ENCODE results near the gene LGALSL.

LGALSL gene

DNA sequence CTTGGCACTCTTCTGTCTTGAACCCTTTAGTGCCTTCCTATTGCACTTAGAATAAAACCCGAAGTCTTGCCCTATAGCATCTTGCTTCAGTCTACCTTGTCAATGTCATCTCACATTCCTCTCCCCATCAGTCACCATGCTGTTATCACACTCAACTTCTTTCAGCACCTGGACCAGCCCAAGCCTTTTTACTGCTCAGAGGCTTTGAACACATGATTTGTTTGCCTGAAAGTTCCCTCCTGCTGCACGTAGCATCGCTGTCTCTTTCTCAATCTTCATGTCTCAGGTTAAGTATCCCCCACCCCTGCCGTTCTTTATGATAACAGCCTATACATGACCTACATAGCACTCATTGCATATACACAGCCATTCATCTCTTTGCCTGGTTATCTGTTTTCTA, 41.3 kb upstream of the LGALSL start:
- H3K27ac ChIP-seq (ENCODE audit: low read length) = no peak overlapping the region
- H3F3A ChIP-seq (ENCODE audit: insufficient read depth, low read length) = no peaks in the 10 kb centered on the region
- no peaks in the 10 kb centered on the region for H4K20me1 ChIP-seq (ENCODE audit: insufficient read depth, low read length)
- no peaks in the 10 kb centered on the region for H3K36me3 ChIP-seq (replicated peaks; ENCODE audit: insufficient read depth, low read length)
- no peak overlapping the region for H2AFZ ChIP-seq (ENCODE audit: low read length)
- H3K4me3 ChIP-seq (ENCODE audit: low read length) = no peak overlapping the region
- TF ChIP-seq EZH2phosphoT487 (IDR thresholded peaks at IDR 0.05; ENCODE audit: low read length) = no peak
- TF ChIP-seq, protein P1, sequence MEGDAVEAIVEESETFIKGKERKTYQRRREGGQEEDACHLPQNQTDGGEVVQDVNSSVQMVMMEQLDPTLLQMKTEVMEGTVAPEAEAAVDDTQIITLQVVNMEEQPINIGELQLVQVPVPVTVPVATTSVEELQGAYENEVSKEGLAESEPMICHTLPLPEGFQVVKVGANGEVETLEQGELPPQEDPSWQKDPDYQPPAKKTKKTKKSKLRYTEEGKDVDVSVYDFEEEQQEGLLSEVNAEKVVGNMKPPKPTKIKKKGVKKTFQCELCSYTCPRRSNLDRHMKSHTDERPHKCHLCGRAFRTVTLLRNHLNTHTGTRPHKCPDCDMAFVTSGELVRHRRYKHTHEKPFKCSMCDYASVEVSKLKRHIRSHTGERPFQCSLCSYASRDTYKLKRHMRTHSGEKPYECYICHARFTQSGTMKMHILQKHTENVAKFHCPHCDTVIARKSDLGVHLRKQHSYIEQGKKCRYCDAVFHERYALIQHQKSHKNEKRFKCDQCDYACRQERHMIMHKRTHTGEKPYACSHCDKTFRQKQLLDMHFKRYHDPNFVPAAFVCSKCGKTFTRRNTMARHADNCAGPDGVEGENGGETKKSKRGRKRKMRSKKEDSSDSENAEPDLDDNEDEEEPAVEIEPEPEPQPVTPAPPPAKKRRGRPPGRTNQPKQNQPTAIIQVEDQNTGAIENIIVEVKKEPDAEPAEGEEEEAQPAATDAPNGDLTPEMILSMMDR (IDR thresholded peaks at IDR 0.05; ENCODE audit: low read length) = no peak
- no peak for TF ChIP-seq EZH2 (optimal IDR thresholded peaks at IDR 0.05; ENCODE audit: low read depth, low read length)
- H3K9me2 ChIP-seq (replicated peaks; ENCODE audit: insufficient read depth, low read length) = no peaks in the 10 kb centered on the region
- H3K9ac ChIP-seq (ENCODE audit: low read length) = no peak overlapping the region
- H3K79me2 ChIP-seq (ENCODE audit: low read length) = no peaks in the 10 kb centered on the region
- DNase-seq = no peak
- no peaks in the 10 kb centered on the region for H3K9me3 ChIP-seq (replicated peaks; ENCODE audit: insufficient read depth, low read length)
- H3K4me2 ChIP-seq (ENCODE audit: low read depth, low read length) = no peak overlapping the region
- H3K27me3 ChIP-seq (replicated peaks; ENCODE audit: insufficient read depth, low read length) = no peaks in the 10 kb centered on the region
- no peaks in the 10 kb centered on the region for H3K4me1 ChIP-seq (ENCODE audit: low read length)

DNA sequence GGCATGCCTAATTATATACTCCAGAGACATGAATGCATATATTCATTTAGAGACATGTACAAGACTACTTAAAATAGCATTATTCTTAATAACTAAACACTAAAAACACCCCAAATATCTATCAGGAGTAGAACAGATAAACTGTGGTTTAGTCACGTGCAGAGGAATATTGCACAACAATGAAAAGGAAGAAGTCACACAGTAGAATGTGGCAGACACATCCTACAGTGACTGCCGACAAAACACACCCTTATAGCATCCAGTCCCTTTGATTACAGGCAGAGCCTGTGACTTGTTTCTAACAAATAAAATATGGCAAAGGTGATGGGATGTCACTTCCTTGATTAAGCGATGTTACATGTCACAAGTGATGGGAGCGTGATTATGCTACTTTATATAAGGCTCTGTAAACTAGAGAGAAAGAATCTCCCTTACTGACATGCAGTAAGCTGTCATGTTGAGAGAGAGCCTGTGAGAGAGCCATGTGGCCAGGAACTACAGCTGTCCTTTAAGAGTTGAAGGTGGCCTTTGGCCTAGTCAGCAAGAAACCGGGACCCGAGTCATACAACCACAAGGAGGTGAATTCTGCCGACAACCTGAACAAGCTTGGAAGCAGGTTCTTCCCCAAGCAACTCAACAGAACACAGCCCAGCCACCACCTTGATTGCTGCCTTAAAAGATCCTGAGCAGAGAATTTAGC, 39.1 kb upstream of the LGALSL start:
- Histone ChIP-seq H3K4me2 (ENCODE audit: low read depth, low read length) (no peak overlapping the region), H3K4me1 (ENCODE audit: low read length) (no peaks in the 10 kb centered on the region), H3K9me3 (replicated peaks; ENCODE audit: insufficient read depth, low read length) (no peaks in the 10 kb centered on the region), H3K9me2 (replicated peaks; ENCODE audit: insufficient read depth, low read length) (no peaks in the 10 kb centered on the region), H3K79me2 (ENCODE audit: low read length) (no peaks in the 10 kb centered on the region), H4K20me1 (ENCODE audit: insufficient read depth, low read length) (no peaks in the 10 kb centered on the region), H3K9ac (ENCODE audit: low read length) (no peak overlapping the region), H3K36me3 (replicated peaks; ENCODE audit: insufficient read depth, low read length) (no peaks in the 10 kb centered on the region), H3K27me3 (replicated peaks; ENCODE audit: insufficient read depth, low read length) (no peaks in the 10 kb centered on the region), H3F3A (ENCODE audit: insufficient read depth, low read length) (no peaks in the 10 kb centered on the region), H2AFZ (ENCODE audit: low read length) (no peak overlapping the region), H3K27ac (ENCODE audit: low read length) (no peak overlapping the region), H3K4me3 (ENCODE audit: low read length) (no peak overlapping the region)
- DNase-seq = no peak
- TF ChIP-seq, protein P1 (IDR thresholded peaks at IDR 0.05; ENCODE audit: low read length) = no peak
- TF ChIP-seq EZH2phosphoT487 (IDR thresholded peaks at IDR 0.05; ENCODE audit: low read length) = no peak
- TF ChIP-seq EZH2 (optimal IDR thresholded peaks at IDR 0.05; ENCODE audit: low read depth, low read length) = no peak

DNA sequence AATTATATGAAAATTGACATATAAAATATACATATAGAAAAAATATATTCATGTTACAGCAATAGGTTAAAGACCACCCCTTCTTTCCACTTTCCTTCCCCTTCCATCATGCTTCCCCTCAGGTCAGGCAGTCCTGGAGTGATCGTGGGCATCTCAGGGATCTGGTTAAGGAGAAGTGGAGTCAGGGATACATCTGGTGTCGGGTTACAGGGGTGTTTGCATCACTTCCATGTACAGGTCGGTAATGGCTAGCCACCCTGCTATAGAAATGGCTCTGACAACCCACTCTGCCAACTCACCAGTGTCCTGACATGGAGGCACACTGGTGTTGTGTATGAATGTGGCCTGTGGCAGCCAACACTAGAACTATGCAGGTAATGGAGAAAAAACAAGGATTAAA, 36.3 kb upstream of the LGALSL start:
- TF ChIP-seq, protein P1 (IDR thresholded peaks at IDR 0.05; ENCODE audit: low read length) = no peak
- TF ChIP-seq EZH2 (optimal IDR thresholded peaks at IDR 0.05; ENCODE audit: low read depth, low read length) (no peak), EZH2phosphoT487 (IDR thresholded peaks at IDR 0.05; ENCODE audit: low read length) (no peak)
- no peak for DNase-seq

More for the DNA sequence above, 36.3 kb upstream of the LGALSL start:
- Histone ChIP-seq H3K4me1 (ENCODE audit: low read length) (no peaks in the 10 kb centered on the region), H4K20me1 (ENCODE audit: insufficient read depth, low read length) (no peaks in the 10 kb centered on the region), H3K27ac (ENCODE audit: low read length) (no peak overlapping the region), H2AFZ (ENCODE audit: low read length) (no peak overlapping the region), H3K79me2 (ENCODE audit: low read length) (no peaks in the 10 kb centered on the region), H3K36me3 (replicated peaks; ENCODE audit: insufficient read depth, low read length) (no peaks in the 10 kb centered on the region), H3K4me2 (ENCODE audit: low read depth, low read length) (no peak overlapping the region), H3K9me3 (replicated peaks; ENCODE audit: insufficient read depth, low read length) (no peaks in the 10 kb centered on the region), H3K4me3 (ENCODE audit: low read length) (no peak overlapping the region), H3K9ac (ENCODE audit: low read length) (no peak overlapping the region), H3F3A (ENCODE audit: insufficient read depth, low read length) (no peaks in the 10 kb centered on the region), H3K27me3 (replicated peaks; ENCODE audit: insufficient read depth, low read length) (no peaks in the 10 kb centered on the region), H3K9me2 (replicated peaks; ENCODE audit: insufficient read depth, low read length) (no peaks in the 10 kb centered on the region)
